OCI-LY1 (cell line): ENCODE data around the gene OR52K1.

Experiments
- CTCF ChIP-seq: fragments of 200-600 bp; sonication (generic), shearing (Covaris generic); IDR thresholded peaks from 2 replicates; pipeline ENCODE4 v1.5.1; 2017; ENCODE audit warnings: mild to moderate bottlenecking, antibody characterized with exemption, low read length, moderate library complexity, mixed read lengths
- EZH2 ChIP-seq: fragments of 200-600 bp; sonication (generic), shearing (Covaris generic); IDR thresholded peaks from 2 replicates; pipeline ENCODE4 v1.8.0; 2017; ENCODE audit warnings: borderline replicate concordance, mixed run types, mild to moderate bottlenecking, antibody characterized with exemption, low read length, moderate library complexity, mixed read lengths

DNA sequence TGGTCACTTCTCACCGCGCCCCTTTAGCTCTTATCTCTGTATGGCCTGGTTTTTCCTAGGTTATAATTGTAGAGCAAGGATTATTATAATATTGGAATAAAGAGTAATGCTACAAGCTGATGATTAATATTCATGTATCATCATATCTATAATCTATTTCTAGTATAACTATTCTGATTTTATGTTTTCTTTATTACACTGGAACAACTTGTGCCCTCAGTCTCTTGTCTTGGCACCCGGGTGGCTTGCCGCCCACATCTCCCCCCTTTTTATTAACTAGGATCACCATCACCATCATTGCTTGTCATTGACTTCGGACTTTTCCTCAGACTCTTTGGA, 11.0 kb downstream of the OR52K1 start:
- TF ChIP-seq EZH2 (no peak), CTCF (no peak; the same call in 1 of the 2 replicates)
